HG03039 (cell line): ENCODE measurements around the gene DSP.

Experiments used
- ATAC-seq: cut with Tn5 transposase; IDR thresholded peaks from one replicate; pipeline ENCODE4 v1.9.1; 2021; ENCODE audit warnings: mild to moderate bottlenecking, moderate library complexity; ENCODE audit not compliant: unreplicated experiment

Gene DSP

GRCh38 chr6:7541175-7542064 lies at the start of gene DSP:
Gene DSP, plus strand, starts transcription at chr6:7541671. Its CDS starts 245 bp downstream, at chr6:7541916.
- ATAC-seq: no peak

GRCh38 chr6:7493866-7494265 lies 47.6 kb upstream of the DSP start:
- ATAC-seq: no peak

GRCh38 chr6:7494638-7495037 lies 46.8 kb upstream of the DSP start:
- no peak for ATAC-seq

GRCh38 chr6:7496266-7496875 lies 45.1 kb upstream of the DSP start:
- no peak for ATAC-seq

- ATAC-seq: no peak
Observed at GRCh38 chr6:7500752-7501282, 40.7 kb upstream of the DSP start.

- no peak for ATAC-seq
Observed at GRCh38 chr6:7502743-7503142, 38.7 kb upstream of the DSP start.

GRCh38 chr6:7504041-7504440 lies 37.4 kb upstream of the DSP start:
- ATAC-seq: no peak

GRCh38 chr6:7505189-7505699 lies 36.2 kb upstream of the DSP start:
- no peak for ATAC-seq

GRCh38 chr6:7507600-7507999 lies 33.9 kb upstream of the DSP start:
- no peak for ATAC-seq

GRCh38 chr6:7512320-7512719 lies 29.2 kb upstream of the DSP start:
- ATAC-seq: no peak

- no peak for ATAC-seq
Observed at GRCh38 chr6:7513529-7513928, 27.9 kb upstream of the DSP start.

- no peak for ATAC-seq
Observed at GRCh38 chr6:7515363-7515762, 26.1 kb upstream of the DSP start.

GRCh38 chr6:7518877-7519276 lies 22.6 kb upstream of the DSP start:
- no peak for ATAC-seq

- ATAC-seq: no peak
Observed at GRCh38 chr6:7522873-7523272, 18.6 kb upstream of the DSP start.

GRCh38 chr6:7523922-7524321 lies 17.5 kb upstream of the DSP start:
- no peak for ATAC-seq

- no peak for ATAC-seq
Observed at GRCh38 chr6:7526755-7527154, 14.7 kb upstream of the DSP start.

GRCh38 chr6:7528565-7528964 lies 12.9 kb upstream of the DSP start:
- no peak for ATAC-seq

GRCh38 chr6:7529141-7529540 lies 12.3 kb upstream of the DSP start:
- ATAC-seq: no peak

GRCh38 chr6:7532232-7532631 lies 9.2 kb upstream of the DSP start:
- ATAC-seq: no peak

GRCh38 chr6:7532821-7533220 lies 8.7 kb upstream of the DSP start:
- ATAC-seq: no peak

GRCh38 chr6:7534192-7534591 lies 7.3 kb upstream of the DSP start:
- ATAC-seq: no peak

GRCh38 chr6:7535498-7535897 lies 6.0 kb upstream of the DSP start:
- no peak for ATAC-seq
